Measurements from ENCODE around the gene LRRC15. TPM values are rescaled to one million over a fixed set of nuclear protein-coding genes. Genes with fewer than 3 reads are reported as not detected.

The LRRC15 gene
- total RNA-seq, 1 experiment from 2014 or later: not detected

- CTCF ChIA-PET: interaction anchor here (1.2 kb wide), 1 partner anchor 12 kb away, joined by 5 read pairs; no protein-coding TSS in a partner anchor
- Mint-ChIP-seq H3K9me3 (ENCODE audit: low read depth, unreplicated experiment) (no peaks in the 10 kb centered on the region), H3K4me3 (ENCODE audit: low read depth, unreplicated experiment) (no peak within 1 kb of the TSS), H3K36me3 (ENCODE audit: insufficient read depth, unreplicated experiment) (peaks cover 9% of the 10 kb centered on the region), H3K27me3 (ENCODE audit: unreplicated experiment) (peaks cover 27% of the 10 kb centered on the region), H3K27ac (ENCODE audit: unreplicated experiment) (no peak within 1 kb of the TSS), H3K4me1 (ENCODE audit: low read depth, unreplicated experiment) (peaks cover 20% of the 10 kb centered on the region)
- no peak for TF ChIP-seq CTCF (IDR thresholded peaks at IDR 0.05; ENCODE audit: unreplicated experiment)
- intact Hi-C loops (cut with micrococcal nuclease; ENCODE audit: unreplicated experiment): no loop called here
- no peak for DNase-seq
- BruUV-seq (replicated peaks): no TSS peak
Observed at GRCh38 chr3:194399166-194399565, 29.6 kb upstream of the LRRC15 start, which contains the start of gene GP5. Gene GP5 (minus strand): TSS chr3:194399266. CDS start chr3:194398282, 984 bp downstream.

DNA sequence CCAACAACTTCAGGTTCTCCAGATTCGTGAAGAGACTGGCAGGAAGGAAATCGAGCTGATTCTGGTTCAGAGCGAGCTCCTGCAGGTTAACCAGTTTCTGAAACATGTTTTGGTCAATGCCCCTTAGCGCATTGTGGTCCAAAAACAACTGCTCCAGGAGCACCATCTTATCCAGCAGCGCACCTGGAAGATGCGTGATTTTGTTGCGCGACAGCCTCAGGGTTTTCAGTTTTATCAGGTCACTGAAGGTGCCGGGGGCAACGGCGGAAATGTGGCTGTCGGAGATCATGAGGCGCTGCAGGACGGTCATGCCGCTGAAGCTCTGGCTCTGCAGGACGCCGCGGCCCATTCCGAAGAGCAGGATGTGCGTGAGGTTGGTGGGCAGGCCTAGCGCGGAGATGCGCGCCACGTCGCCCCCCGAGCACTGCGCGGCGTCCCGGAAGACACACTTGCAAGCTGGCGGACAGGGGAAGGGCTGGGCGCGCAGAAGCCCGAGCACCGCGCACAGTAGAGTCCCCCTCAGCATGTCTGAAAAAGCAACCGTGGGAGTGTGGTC is 28.3 kb upstream of the LRRC15 start:
- DNase-seq: no peak
- H3K4me1 Mint-ChIP-seq (ENCODE audit: low read depth, unreplicated experiment): peaks cover 20% of the 10 kb centered on the region
- H3K36me3 Mint-ChIP-seq (ENCODE audit: insufficient read depth, unreplicated experiment): peaks cover 9% of the 10 kb centered on the region
- intact Hi-C loops (cut with micrococcal nuclease; ENCODE audit: unreplicated experiment): no loop called here
- H3K4me3 Mint-ChIP-seq (ENCODE audit: low read depth, unreplicated experiment): no peak overlapping the region
- CTCF ChIA-PET: interaction anchor here (0.6 to 0.7 kb wide), 3 partner anchors 14 to 1787 kb away, joined by 3 to 6 read pairs (median 4); no protein-coding TSS in a partner anchor
- H3K9me3 Mint-ChIP-seq (ENCODE audit: low read depth, unreplicated experiment): no peaks in the 10 kb centered on the region
- BruUV-seq (replicated peaks): no TSS peak
- H3K27ac Mint-ChIP-seq (ENCODE audit: unreplicated experiment): no peak overlapping the region
- peaks cover 27% of the 10 kb centered on the region for H3K27me3 Mint-ChIP-seq (ENCODE audit: unreplicated experiment)
- no peak for TF ChIP-seq CTCF (IDR thresholded peaks at IDR 0.05; ENCODE audit: unreplicated experiment)

GRCh38 chr3:194396859-194397756 is 27.6 kb upstream of the LRRC15 start:
- CTCF ChIA-PET: interaction anchor here (0.6 kb wide), 3 partner anchors 14 to 261 kb away, joined by 3 to 6 read pairs (median 3); partner anchors contain the start of gene HES1
- DNase-seq: no peak
- no peak overlapping the region for H3K27ac Mint-ChIP-seq (ENCODE audit: unreplicated experiment)
- H3K4me1 Mint-ChIP-seq (ENCODE audit: low read depth, unreplicated experiment): peaks cover 20% of the 10 kb centered on the region
- BruUV-seq (replicated peaks): no TSS peak
- peaks cover 27% of the 10 kb centered on the region for H3K27me3 Mint-ChIP-seq (ENCODE audit: unreplicated experiment)
- H3K36me3 Mint-ChIP-seq (ENCODE audit: insufficient read depth, unreplicated experiment): peaks cover 5% of the 10 kb centered on the region
- peak overlapping the region; percentile 17 for H3K4me3 Mint-ChIP-seq (ENCODE audit: low read depth, unreplicated experiment)
- intact Hi-C loops (cut with micrococcal nuclease; ENCODE audit: unreplicated experiment): no loop called here
- H3K9me3 Mint-ChIP-seq (ENCODE audit: low read depth, unreplicated experiment): no peaks in the 10 kb centered on the region
- no peak for TF ChIP-seq CTCF (IDR thresholded peaks at IDR 0.05; ENCODE audit: unreplicated experiment)

DNA sequence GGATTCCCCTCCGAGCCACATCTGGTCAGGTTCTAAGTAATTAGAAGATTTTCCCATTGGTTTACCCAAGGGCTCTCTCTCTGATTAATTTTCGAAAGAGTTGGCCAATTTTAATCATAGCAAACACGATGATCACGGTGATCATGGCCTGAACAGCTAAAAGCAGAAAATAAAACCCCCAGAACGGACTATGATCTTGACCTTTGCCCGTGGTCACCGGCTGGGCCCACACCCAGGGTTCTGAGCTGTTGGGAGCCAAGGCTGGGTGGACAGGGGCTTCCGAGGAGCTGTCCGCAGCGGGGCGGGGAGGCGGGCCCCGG is 27.0 kb upstream of the LRRC15 start:
- Mint-ChIP-seq H3K27me3 (ENCODE audit: unreplicated experiment) (peaks cover 28% of the 10 kb centered on the region), H3K4me3 (ENCODE audit: low read depth, unreplicated experiment) (peak overlapping the region; percentile 17), H3K36me3 (ENCODE audit: insufficient read depth, unreplicated experiment) (no peaks in the 10 kb centered on the region), H3K9me3 (ENCODE audit: low read depth, unreplicated experiment) (no peaks in the 10 kb centered on the region), H3K27ac (ENCODE audit: unreplicated experiment) (no peak overlapping the region), H3K4me1 (ENCODE audit: low read depth, unreplicated experiment) (peaks cover 20% of the 10 kb centered on the region)
- BruUV-seq (replicated peaks): no TSS peak
- CTCF ChIA-PET: interaction anchor here (0.6 kb wide), 1 partner anchor 36 kb away, joined by 3 read pairs; no protein-coding TSS in a partner anchor
- DNase-seq: no peak
- intact Hi-C loops (cut with micrococcal nuclease; ENCODE audit: unreplicated experiment): no loop called here
- no peak for TF ChIP-seq CTCF (IDR thresholded peaks at IDR 0.05; ENCODE audit: unreplicated experiment)

Data from Calu3 (cell line).